ACHN (cell line): Measurements from ENCODE around the gene KCTD20.

Source experiments
- DNase-seq: peaks from one replicate; pipeline ENCODE4 v3.0.0-alpha.2; 2015
- in situ Hi-C: cut with HindIII; loops from 2 replicates; pipeline ENCODE4 v1.10.0; 2017; ENCODE audit warnings: low sequenced_read_pairs, low pct_ligation_motif_present, low pct_unique_long_range_greater_than_20kb

KCTD20 gene

GRCh38 chr6:36516559-36516958 is 73.8 kb downstream of the KCTD20 start:
- in situ Hi-C loops, result no loop called here
- no peak for DNase-seq

- in situ Hi-C loops, result no loop called here
- DNase-seq, result no peak
These were observed 74.2 kb downstream of the KCTD20 start for GRCh38 chr6:36516988-36517387.

- DNase-seq, result no peak
- in situ Hi-C loops, result no loop called here
These were observed 74.6 kb downstream of the KCTD20 start for GRCh38 chr6:36517408-36517807.

- in situ Hi-C loops, result no loop called here
- DNase-seq, result no peak
These were observed 76.6 kb downstream of the KCTD20 start for GRCh38 chr6:36519352-36519751.

- in situ Hi-C loops, result no loop called here
- DNase-seq, result no peak
These were observed 80.7 kb downstream of the KCTD20 start for GRCh38 chr6:36523451-36523850.

- in situ Hi-C loops, result no loop called here
- no peak for DNase-seq
These were observed 81.2 kb downstream of the KCTD20 start for GRCh38 chr6:36523936-36524499.

GRCh38 chr6:36524871-36525270 is 82.1 kb downstream of the KCTD20 start:
- in situ Hi-C loops, result no loop called here
- no peak for DNase-seq

- no peak for DNase-seq
- in situ Hi-C loops, result no loop called here
These were observed 82.5 kb downstream of the KCTD20 start for GRCh38 chr6:36525346-36525745.

- no peak for DNase-seq
- in situ Hi-C loops, result no loop called here
These were observed 83.3 kb downstream of the KCTD20 start for GRCh38 chr6:36526066-36526465.

GRCh38 chr6:36533321-36533720 is 90.5 kb downstream of the KCTD20 start:
- in situ Hi-C loops, result no loop called here
- DNase-seq, result no peak

- no peak for DNase-seq
- in situ Hi-C loops, result no loop called here
These were observed 94.2 kb downstream of the KCTD20 start for GRCh38 chr6:36536873-36537547.

GRCh38 chr6:36539814-36540568 is 97.2 kb downstream of the KCTD20 start:
- in situ Hi-C loops, result no loop called here
- no peak for DNase-seq
